CD4-positive, alpha-beta T cell treated with Interleukin-15 for 1 hour (primary cell): ENCODE data around the gene MCCD1.
A peak's percentile ranks its signal among the peaks of the same experiment; 100 is the strongest.

Experiments
- DNase-seq: peaks from one replicate; pipeline ENCODE4 v3.0.0-alpha.2; 2020

The MCCD1 gene

GRCh38 chr6:31513456-31514165 lies 15.2 kb upstream of the MCCD1 start:
- DNase-seq, result no peak

- no peak for DNase-seq
Observed at GRCh38 chr6:31521835-31522234, 6.9 kb upstream of the MCCD1 start.

- no peak for DNase-seq
Observed at GRCh38 chr6:31525553-31525931, 3.2 kb upstream of the MCCD1 start.

GRCh38 chr6:31525932-31526591 lies 2.7 kb upstream of the MCCD1 start:
- no peak for DNase-seq

- no peak for DNase-seq
Observed at GRCh38 chr6:31528307-31528777, 420 bp upstream of the MCCD1 start.

GRCh38 chr6:31529329-31530150 lies 778 bp downstream of the MCCD1 start:
- no peak for DNase-seq

GRCh38 chr6:31530659-31531058 lies 1.9 kb downstream of the MCCD1 start:
- no peak for DNase-seq

GRCh38 chr6:31531162-31531561 lies 2.4 kb downstream of the MCCD1 start:
- DNase-seq, result no peak

- no peak for DNase-seq
Observed at GRCh38 chr6:31531771-31532643, 3.2 kb downstream of the MCCD1 start.

- DNase-seq, result no peak
Observed at GRCh38 chr6:31532644-31533454, 4.1 kb downstream of the MCCD1 start.

- no peak for DNase-seq
Observed at GRCh38 chr6:31533455-31533841, 4.7 kb downstream of the MCCD1 start.

- no peak for DNase-seq
Observed at GRCh38 chr6:31534011-31534410, 5.2 kb downstream of the MCCD1 start.

GRCh38 chr6:31534521-31535040 lies 5.8 kb downstream of the MCCD1 start:
- DNase-seq, result no peak

GRCh38 chr6:31535538-31536324 lies 7.0 kb downstream of the MCCD1 start:
- DNase-seq, result no peak

GRCh38 chr6:31538805-31539400 lies 10.1 kb downstream of the MCCD1 start:
- no peak for DNase-seq

GRCh38 chr6:31540640-31541039 lies 11.9 kb downstream of the MCCD1 start:
- DNase-seq, result no peak

GRCh38 chr6:31541059-31541657 lies 12.4 kb downstream of the MCCD1 start:
- DNase-seq, result peak; percentile 78

GRCh38 chr6:31541658-31542521 lies 13.1 kb downstream of the MCCD1 start, which contains the start of gene DDX39B:
Gene DDX39B, minus strand, starts transcription at chr6:31542003. Its CDS starts 1,471 bp downstream, at chr6:31540532.
- peak; percentile 96 for DNase-seq

- no peak for DNase-seq
Observed at GRCh38 chr6:31543639-31544038, 14.9 kb downstream of the MCCD1 start.
